GM12878 (cell line): ENCODE data around the gene ITGAL. TPM values are rescaled to one million over a fixed set of nuclear protein-coding genes. Genes with fewer than 3 reads are reported as not detected.
A peak's percentile ranks its signal among the peaks of the same experiment; 100 is the strongest.

ENCODE experiments used
- CHD2 ChIP-seq: IDR thresholded peaks from 2 replicates; pipeline ENCODE4 v1.6.1; 2011; ENCODE audit warnings: low read depth, low read length, improper control_type of control experiment, borderline replicate concordance
- DPF2 ChIP-seq: fragments of 450-650 bp; IDR thresholded peaks from 2 replicates; pipeline ENCODE4 v1.6.1; 2017; ENCODE audit warnings: mild to moderate bottlenecking
- HDAC6 ChIP-seq: fragments of 200-600 bp; sonication (generic); IDR thresholded peaks from one replicate; pipeline ENCODE4 v1.8.0; 2017; ENCODE audit warnings: antibody characterized with exemption; ENCODE audit not compliant: unreplicated experiment
- KDM1A ChIP-seq: fragments of 200-600 bp; sonication (generic); IDR thresholded peaks from 2 replicates; pipeline ENCODE4 v1.6.1; 2016; ENCODE audit warnings: borderline replicate concordance
- MYB ChIP-seq: fragments of 150-350 bp; IDR thresholded peaks from 2 replicates; pipeline ENCODE4 v1.6.1; 2014; ENCODE audit warnings: mild to moderate bottlenecking, low read depth, low read length, borderline replicate concordance
- NBN ChIP-seq: fragments of 450-650 bp; IDR thresholded peaks from 2 replicates; pipeline ENCODE4 v1.6.1; 2016
- NR2C2 ChIP-seq: IDR thresholded peaks from 2 replicates; pipeline ENCODE4 v1.6.1; 2011; ENCODE audit warnings: borderline replicate concordance, low read depth; ENCODE audit not compliant: control insufficient read depth, insufficient read length
- NR2F1 ChIP-seq: fragments of 450-650 bp; conservative IDR thresholded peaks from 2 replicates; pipeline ENCODE4 v1.6.1; 2017; ENCODE audit warnings: mild to moderate bottlenecking
- PAX5 ChIP-seq: IDR thresholded peaks from 2 replicates; pipeline ENCODE4 v1.6.1; 2011; ENCODE audit warnings: low read depth, low read length, borderline replicate concordance
- POLR2A ChIP-seq: IDR thresholded peaks from 2 replicates; pipeline ENCODE4 v1.6.1; 2011; ENCODE audit warnings: low read depth, mild to moderate bottlenecking, low read length
- POLR2AphosphoS5 ChIP-seq: IDR thresholded peaks from 2 replicates; pipeline ENCODE4 v1.6.1; 2011; ENCODE audit warnings: mild to moderate bottlenecking, low read length, inconsistent platforms
- RAD21 ChIP-seq: IDR thresholded peaks from 2 replicates; pipeline ENCODE4 v1.6.1; 2011; ENCODE audit warnings: mild to moderate bottlenecking, low read depth, low read length, moderate library complexity; ENCODE audit not compliant: insufficient read depth
- RAD51 ChIP-seq: fragments of 450-650 bp; IDR thresholded peaks from 2 replicates; pipeline ENCODE4 v1.6.1; 2016; ENCODE audit warnings: moderate library complexity, mild to moderate bottlenecking, inconsistent platforms
- SREBF1 ChIP-seq: IDR thresholded peaks from 2 replicates; pipeline ENCODE4 v1.6.1; 2012; ENCODE audit warnings: mild to moderate bottlenecking, low read length
- TAF1 ChIP-seq: IDR thresholded peaks from 2 replicates; pipeline ENCODE4 v1.6.1; 2011; ENCODE audit warnings: mild to moderate bottlenecking, low read depth, low read length, borderline replicate concordance
- TCF12 ChIP-seq: IDR thresholded peaks from 2 replicates; pipeline ENCODE4 v1.6.1; 2011; ENCODE audit warnings: low read depth, mild to moderate bottlenecking, low read length
- TCF3 ChIP-seq: IDR thresholded peaks from 2 replicates; pipeline ENCODE4 v1.6.1; 2012; ENCODE audit warnings: low read depth, mild to moderate bottlenecking, low read length, borderline replicate concordance; ENCODE audit not compliant: insufficient read depth
- ZNF217 ChIP-seq: fragments of 450-650 bp; IDR thresholded peaks from 2 replicates; pipeline ENCODE4 v1.6.1; 2017; ENCODE audit warnings: antibody characterized with exemption, mild to moderate bottlenecking
- polyA plus RNA-seq, 11 experiments: library from polyadenylated mRNA; depleted of rRNA in 4 of 11; unstranded in 6 of 11; stranded (reverse) in 5 of 11; fragments of >200 nt; fragmentation: Nextera tagmentation in 4 of 11; fragmentation: Illumina TruSeq in 1 of 11; extraction: Ambion mirVana in 4 of 11; extraction: Trizol in 1 of 11; gene quantifications; 1 replicate in 1 of 11; 2 replicates in 10 of 11; pipeline versions ENCODE4 v1.2.1 to v1.2.3, GENCODE V29; 2011 to 2016; ENCODE audit warnings: inconsistent platforms in 2 of 11, missing spikeins in 2 of 11, low read depth in 1 of 11
- total RNA-seq, 4 experiments: library from RNA; depleted of rRNA in 3 of 4; stranded (reverse); fragments of >200 nt in 3 of 4; fragmentation: Illumina TruSeq in 1 of 4; extraction: Trizol in 1 of 4; gene quantifications; 2 replicates each; pipeline versions ENCODE4 v1.2.1 to v1.2.3, GENCODE V29; 2013 to 2021
- TF ChIP-seq, protein P1 (sequence below): fragments of 450-650 bp; IDR thresholded peaks from 2 replicates; pipeline ENCODE4 v1.6.1; 2016; ENCODE audit warnings: mild to moderate bottlenecking
- TF ChIP-seq, protein P2 (sequence below): fragments of 450-650 bp; IDR thresholded peaks from 2 replicates; pipeline ENCODE4 v1.6.1; 2017; ENCODE audit warnings: borderline replicate concordance
- TF ChIP-seq, protein P3 (sequence below): fragments of 150-350 bp; IDR thresholded peaks from 2 replicates; pipeline ENCODE4 v1.6.1; 2014; ENCODE audit warnings: mild to moderate bottlenecking, low read depth, low read length
- TF ChIP-seq, protein P4 (sequence below): IDR thresholded peaks from 2 replicates; pipeline ENCODE4 v1.6.1; 2012; ENCODE audit warnings: improper control_type of control experiment, low read depth, low read length; ENCODE audit not compliant: insufficient replicate concordance

ITGAL gene
- total and polyA plus RNA-seq, 10 of the 15 experiments (the other 5 are each of a cell fraction or from before 2014, with no cell fraction given), result 10.7 to 170 (median 96.9) TPM

DNA sequence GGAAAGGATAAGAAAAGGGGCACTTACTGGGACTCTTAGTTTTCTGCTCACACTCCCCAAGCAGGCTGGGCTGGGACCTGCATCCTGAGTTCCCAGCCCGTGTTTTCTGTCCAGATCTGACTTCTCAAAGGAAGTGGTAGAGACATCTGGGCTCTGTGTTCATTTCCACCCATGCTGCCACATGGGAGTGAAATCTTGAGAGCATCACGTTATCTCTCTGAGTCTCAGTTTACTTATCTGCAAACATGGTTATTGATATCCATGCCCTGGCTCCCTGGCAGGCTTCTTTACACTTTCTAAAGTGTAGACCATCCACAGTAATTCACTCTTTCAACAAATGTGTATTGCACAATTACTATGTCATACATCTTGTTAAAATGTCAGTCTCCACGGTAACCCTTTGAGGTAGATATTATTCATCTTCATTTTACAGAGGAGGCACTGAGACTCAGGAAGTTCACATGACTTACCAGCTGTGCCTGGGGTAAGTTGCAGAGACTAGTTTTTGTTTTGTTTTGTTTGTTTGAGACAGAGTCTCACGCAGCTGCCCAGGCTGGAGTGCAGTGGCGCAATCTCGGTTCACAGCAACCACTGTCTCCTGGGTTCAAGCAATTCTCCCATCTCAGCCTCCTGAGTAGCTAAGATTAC lies 95.6 kb downstream of the ITGAL start (continued):
- TF ChIP-seq, protein P1, sequence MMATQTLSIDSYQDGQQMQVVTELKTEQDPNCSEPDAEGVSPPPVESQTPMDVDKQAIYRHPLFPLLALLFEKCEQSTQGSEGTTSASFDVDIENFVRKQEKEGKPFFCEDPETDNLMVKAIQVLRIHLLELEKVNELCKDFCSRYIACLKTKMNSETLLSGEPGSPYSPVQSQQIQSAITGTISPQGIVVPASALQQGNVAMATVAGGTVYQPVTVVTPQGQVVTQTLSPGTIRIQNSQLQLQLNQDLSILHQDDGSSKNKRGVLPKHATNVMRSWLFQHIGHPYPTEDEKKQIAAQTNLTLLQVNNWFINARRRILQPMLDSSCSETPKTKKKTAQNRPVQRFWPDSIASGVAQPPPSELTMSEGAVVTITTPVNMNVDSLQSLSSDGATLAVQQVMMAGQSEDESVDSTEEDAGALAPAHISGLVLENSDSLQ, result peak; percentile 88
- TF ChIP-seq, protein P2, sequence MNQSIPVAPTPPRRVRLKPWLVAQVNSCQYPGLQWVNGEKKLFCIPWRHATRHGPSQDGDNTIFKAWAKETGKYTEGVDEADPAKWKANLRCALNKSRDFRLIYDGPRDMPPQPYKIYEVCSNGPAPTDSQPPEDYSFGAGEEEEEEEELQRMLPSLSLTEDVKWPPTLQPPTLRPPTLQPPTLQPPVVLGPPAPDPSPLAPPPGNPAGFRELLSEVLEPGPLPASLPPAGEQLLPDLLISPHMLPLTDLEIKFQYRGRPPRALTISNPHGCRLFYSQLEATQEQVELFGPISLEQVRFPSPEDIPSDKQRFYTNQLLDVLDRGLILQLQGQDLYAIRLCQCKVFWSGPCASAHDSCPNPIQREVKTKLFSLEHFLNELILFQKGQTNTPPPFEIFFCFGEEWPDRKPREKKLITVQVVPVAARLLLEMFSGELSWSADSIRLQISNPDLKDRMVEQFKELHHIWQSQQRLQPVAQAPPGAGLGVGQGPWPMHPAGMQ, result no peak
- peak; percentile 60; the same call in 1 of the 2 replicates for TF ChIP-seq TCF12
- TF ChIP-seq NR2F1, result no peak
- TF ChIP-seq SREBF1, result no peak
- no peak for TF ChIP-seq TCF3
- TF ChIP-seq POLR2AphosphoS5, result 0 out of 2 replicates have a peak, but pooled peaks have one; percentile 21
- no peak for TF ChIP-seq PAX5
- no peak for TF ChIP-seq DPF2
- TF ChIP-seq CHD2, result no peak
- peak; percentile 31; the same call in 1 of the 2 replicates for TF ChIP-seq POLR2A
- TF ChIP-seq, protein P3, sequence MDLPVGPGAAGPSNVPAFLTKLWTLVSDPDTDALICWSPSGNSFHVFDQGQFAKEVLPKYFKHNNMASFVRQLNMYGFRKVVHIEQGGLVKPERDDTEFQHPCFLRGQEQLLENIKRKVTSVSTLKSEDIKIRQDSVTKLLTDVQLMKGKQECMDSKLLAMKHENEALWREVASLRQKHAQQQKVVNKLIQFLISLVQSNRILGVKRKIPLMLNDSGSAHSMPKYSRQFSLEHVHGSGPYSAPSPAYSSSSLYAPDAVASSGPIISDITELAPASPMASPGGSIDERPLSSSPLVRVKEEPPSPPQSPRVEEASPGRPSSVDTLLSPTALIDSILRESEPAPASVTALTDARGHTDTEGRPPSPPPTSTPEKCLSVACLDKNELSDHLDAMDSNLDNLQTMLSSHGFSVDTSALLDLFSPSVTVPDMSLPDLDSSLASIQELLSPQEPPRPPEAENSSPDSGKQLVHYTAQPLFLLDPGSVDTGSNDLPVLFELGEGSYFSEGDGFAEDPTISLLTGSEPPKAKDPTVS, result no peak
- TF ChIP-seq ZNF217, result no peak
- TF ChIP-seq HDAC6, result no peak
- no peak for TF ChIP-seq NR2C2
- no peak for TF ChIP-seq KDM1A
- peak; percentile 82 for TF ChIP-seq RAD51
- TF ChIP-seq NBN, result peak; percentile 41; the same call in 1 of the 2 replicates
- TF ChIP-seq, protein P4, sequence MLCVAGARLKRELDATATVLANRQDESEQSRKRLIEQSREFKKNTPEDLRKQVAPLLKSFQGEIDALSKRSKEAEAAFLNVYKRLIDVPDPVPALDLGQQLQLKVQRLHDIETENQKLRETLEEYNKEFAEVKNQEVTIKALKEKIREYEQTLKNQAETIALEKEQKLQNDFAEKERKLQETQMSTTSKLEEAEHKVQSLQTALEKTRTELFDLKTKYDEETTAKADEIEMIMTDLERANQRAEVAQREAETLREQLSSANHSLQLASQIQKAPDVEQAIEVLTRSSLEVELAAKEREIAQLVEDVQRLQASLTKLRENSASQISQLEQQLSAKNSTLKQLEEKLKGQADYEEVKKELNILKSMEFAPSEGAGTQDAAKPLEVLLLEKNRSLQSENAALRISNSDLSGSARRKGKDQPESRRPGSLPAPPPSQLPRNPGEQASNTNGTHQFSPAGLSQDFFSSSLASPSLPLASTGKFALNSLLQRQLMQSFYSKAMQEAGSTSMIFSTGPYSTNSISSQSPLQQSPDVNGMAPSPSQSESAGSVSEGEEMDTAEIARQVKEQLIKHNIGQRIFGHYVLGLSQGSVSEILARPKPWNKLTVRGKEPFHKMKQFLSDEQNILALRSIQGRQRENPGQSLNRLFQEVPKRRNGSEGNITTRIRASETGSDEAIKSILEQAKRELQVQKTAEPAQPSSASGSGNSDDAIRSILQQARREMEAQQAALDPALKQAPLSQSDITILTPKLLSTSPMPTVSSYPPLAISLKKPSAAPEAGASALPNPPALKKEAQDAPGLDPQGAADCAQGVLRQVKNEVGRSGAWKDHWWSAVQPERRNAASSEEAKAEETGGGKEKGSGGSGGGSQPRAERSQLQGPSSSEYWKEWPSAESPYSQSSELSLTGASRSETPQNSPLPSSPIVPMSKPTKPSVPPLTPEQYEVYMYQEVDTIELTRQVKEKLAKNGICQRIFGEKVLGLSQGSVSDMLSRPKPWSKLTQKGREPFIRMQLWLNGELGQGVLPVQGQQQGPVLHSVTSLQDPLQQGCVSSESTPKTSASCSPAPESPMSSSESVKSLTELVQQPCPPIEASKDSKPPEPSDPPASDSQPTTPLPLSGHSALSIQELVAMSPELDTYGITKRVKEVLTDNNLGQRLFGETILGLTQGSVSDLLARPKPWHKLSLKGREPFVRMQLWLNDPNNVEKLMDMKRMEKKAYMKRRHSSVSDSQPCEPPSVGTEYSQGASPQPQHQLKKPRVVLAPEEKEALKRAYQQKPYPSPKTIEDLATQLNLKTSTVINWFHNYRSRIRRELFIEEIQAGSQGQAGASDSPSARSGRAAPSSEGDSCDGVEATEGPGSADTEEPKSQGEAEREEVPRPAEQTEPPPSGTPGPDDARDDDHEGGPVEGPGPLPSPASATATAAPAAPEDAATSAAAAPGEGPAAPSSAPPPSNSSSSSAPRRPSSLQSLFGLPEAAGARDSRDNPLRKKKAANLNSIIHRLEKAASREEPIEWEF, result no peak
- TF ChIP-seq MYB, result no peak
- no peak for TF ChIP-seq RAD21
- TF ChIP-seq TAF1, result no peak
